Measurements from ENCODE around the gene CRABP1.

CRABP1 gene

GRCh38 chr15:78340231-78341056 lies at the start of gene CRABP1:
Gene CRABP1 (plus strand): TSS chr15:78340353. CDS start chr15:78340429, 76 bp downstream.
- DNase-seq, result peak; percentile 29

DNA sequence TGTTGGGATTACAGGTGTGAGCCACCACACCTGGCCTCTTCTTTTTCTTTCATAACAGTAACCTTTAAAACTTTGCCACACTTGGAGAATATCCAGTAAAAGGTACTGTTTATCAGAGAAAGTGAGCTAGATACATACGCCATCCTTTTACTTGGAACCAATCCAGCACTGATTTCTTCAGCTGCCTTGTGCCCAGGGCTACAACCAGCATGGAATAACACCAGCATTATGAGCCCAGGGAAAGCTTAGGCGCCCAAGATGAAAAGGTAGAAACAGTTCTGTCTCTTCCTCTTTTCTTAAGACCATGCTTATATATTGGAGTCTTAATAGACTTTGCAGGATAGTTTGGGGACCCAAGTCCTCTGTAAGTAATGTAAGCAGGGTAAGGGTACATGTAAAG lies 49.1 kb upstream of the CRABP1 start:
- no peak for DNase-seq

- no peak for DNase-seq
These were observed 48.5 kb upstream of the CRABP1 start for GRCh38 chr15:78291698-78292097.

GRCh38 chr15:78292219-78292618 lies 47.9 kb upstream of the CRABP1 start:
- DNase-seq, result no peak

GRCh38 chr15:78299101-78299930 lies 40.8 kb upstream of the CRABP1 start, which contains the start of gene SKIC8:
Gene SKIC8 (minus strand): TSS chr15:78299609. CDS start chr15:78295686, 3,923 bp downstream.
- peak; percentile 98 for DNase-seq

GRCh38 chr15:78301326-78301725 lies 38.8 kb upstream of the CRABP1 start:
- DNase-seq, result peak; percentile 24

DNA sequence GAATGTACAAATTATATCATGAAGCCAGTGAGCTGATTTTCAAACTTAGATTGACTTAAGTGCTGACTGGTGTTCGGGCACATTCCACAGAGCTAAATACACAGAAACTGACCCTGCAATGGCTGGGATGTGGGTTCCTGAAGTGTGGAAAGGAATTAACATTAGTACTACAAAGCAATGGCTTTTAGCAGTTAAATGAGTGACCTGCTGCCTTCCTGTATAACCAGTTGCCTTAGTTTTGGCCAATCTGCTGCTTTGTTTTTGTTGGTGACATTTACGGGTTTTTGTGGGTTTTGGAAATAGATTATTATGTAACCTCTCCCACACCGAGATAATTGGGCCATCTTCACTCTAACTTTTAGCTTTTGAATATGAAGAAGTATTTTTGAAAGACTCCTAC lies 38.3 kb upstream of the CRABP1 start:
- DNase-seq, result peak; percentile 76

DNA sequence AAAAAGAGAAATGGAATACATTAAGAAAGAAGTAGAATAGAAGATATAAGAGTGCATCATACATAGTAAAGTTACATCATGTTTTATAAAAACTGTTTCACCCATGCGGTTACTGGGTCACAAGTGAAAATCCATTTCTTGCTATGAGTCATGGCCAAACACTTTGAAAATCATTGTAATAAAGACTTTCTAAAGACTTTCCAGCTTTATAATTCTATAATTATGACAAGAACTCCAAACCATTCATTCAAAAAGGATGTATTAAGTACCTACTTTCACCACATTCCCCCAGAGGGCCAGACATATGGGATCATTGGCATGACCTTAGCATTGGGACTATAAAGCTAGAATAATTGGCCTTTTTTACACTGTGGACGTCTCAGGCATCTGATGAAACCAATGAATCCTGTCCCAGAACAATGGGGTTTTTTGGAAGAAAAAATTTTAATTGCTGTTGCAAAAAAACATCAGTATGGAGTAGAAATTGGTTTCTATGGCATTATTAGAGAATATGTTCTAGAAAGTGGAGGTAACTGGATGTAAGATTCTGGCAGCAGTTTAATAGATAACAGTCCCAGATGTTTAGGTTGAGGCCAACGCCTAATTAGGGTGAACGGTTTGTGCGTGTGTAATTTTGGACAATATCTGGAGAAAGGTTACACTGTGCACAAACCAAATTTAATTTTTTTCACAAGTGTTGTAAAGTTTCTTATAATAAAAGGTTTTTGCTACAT lies 37.4 kb upstream of the CRABP1 start:
- no peak for DNase-seq

DNA sequence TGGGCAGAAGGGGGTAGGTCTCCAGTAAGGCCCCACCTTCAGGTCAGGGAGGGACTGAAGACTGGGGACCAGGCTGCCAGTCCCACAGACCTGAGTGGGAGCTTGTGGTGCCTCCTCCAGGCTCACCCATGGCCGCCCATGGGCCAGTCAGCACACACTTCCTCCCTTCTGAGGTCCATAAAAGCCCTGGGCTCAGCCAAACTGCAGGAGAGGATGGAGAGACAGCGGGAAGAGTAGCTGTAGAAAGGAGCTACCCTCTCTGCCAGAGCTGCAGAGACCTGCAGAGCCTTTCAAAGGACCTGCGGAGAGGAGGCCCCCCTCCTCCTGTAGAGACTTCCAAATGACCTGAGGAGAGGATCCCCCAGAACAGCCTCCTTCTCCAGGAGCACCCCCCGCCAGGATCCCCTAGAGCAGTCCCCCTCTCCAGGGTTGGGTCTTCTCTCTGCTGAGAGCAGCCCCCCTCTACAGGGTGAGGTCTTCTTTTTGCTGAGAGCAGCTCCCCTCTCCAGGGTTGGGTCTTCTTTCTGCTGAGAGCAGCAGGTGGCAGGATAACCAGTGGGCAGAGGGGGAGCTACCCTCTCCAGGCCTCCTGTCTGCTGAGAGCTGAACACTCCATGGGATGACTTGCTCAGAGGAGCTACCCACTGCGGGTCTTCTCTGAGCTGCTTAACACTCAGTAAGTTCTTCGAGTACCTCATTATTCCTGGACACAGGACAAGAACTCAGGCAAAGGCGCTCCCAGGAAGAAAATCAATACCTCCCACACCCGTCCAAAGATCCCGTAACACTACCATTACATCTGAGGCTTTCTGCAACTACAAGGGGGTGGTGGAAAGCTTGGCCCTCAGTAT lies 35.7 kb upstream of the CRABP1 start:
- DNase-seq, result no peak

DNA sequence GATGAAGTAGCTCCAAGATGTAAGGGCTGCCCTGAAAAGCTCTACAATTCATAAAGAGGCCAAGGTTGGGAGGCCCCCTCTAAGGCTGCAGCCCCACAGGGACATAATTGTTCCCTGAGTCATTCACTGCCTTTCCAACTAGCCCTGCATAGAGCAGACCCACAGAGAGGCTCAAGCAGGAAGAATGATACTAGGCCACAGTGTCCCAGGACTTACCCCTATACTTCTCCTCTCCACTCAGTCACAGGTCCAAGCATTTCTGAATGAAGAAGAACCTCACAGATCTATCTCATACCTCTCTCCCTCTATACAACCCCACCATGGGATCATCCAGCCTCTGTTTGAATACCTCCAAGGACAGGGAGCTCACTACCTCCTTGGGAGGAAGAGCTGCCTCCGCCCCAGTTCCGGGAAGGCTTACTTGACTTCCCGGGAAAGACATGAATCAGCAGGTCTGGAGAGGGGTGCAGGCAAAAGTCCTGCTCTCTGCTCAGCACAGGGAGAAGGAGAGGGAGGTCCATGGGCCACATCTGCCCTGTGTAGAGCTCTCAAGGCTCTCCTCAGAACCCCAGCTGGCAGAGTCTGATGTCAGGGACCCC lies 33.9 kb upstream of the CRABP1 start:
- no peak for DNase-seq

GRCh38 chr15:78307976-78308375 lies 32.2 kb upstream of the CRABP1 start:
- no peak for DNase-seq

DNA sequence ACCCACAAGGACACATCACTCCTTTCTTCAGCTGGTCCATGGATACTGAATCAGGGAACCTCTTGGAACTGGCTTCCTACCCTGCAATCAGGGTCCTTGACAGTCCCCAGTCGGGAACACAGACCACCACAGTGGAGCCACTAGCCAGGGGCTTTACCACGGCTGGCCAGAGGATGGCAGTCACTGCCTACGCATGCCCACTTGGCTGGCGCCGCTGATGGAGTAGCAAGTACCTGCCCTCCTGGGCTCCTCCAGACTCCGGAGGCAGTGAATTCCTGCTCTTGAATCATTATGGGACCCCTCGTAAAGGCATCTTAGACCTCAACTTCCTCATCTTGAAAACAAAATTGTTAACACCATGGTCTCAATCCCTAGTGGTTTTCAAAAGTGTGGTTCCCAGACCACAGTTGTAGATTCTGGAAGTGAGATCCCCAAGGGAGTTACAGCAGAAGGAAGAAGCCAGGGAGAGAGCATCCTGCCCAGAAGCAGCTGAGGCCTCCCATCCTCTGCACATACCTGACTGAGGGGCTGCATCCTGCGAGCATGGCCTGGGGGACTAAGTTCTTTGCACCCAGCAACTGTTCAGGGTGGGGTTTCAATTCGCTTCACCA lies 31.6 kb upstream of the CRABP1 start:
- peak; percentile 87 for DNase-seq

- DNase-seq, result no peak
These were observed 28.9 kb upstream of the CRABP1 start for GRCh38 chr15:78311292-78311691.

DNA sequence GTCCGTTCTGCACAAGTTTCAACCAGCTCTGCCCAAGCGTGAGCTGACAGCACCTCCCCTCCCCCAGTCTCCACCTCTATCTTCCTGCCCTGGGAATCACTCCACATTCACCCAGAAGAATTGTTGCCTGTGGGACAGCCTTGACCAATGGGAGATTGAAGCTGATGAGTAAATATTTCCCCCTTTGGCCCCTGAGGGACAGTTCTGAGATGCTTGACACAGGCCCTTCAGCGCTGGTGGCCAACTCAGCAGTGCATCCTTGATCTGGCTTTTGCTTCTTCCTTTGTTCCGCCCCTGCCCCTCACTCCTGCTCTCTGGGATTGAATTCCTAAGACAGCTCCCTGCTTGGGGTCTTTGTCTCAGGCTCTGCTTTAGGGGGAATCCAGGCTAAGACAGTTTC lies 27.6 kb upstream of the CRABP1 start:
- no peak for DNase-seq

DNA sequence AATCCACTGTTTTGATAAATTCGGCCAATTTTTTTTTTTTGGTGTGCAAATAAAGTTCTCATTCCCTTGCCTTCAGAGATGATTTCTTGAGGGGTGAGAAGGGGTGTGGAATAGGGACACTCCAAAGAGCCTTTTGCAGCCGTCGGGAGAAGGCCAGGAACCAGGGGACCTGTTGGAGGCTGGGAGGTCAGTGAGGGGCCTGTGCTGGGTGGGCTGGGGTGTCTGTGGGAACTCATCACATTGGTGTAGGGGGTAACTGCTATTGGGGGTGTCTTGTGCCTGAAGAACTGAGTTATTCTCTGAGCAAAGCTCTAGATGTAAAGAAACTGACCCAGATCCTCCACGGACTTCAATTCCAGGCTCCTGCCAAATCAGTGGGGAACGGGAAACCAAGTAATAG lies 27.2 kb upstream of the CRABP1 start:
- no peak for DNase-seq

DNA sequence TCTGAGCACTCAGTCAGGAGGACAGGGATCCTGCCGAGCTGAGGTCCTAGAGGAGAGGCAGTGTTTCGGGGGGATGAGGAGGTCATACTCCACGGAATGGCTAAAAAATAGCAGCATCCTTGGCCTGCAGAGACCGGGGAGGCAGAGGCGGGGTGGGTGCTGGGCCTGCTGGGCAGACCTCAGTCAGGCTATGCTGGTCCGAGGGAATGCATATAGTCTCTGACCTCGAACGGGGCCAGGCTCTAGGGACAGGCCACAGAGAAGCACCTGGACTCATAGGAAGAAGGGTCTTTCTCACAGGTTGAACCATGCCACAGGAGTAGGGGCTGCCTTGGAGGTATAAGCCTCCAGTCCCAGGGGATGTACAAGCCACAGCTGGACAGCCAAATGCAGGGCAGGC lies 26.8 kb upstream of the CRABP1 start:
- DNase-seq, result no peak

GRCh38 chr15:78314181-78314581 lies 26.0 kb upstream of the CRABP1 start:
- no peak for DNase-seq

GRCh38 chr15:78315686-78316282 lies 24.4 kb upstream of the CRABP1 start:
- DNase-seq, result peak; percentile 65

DNA sequence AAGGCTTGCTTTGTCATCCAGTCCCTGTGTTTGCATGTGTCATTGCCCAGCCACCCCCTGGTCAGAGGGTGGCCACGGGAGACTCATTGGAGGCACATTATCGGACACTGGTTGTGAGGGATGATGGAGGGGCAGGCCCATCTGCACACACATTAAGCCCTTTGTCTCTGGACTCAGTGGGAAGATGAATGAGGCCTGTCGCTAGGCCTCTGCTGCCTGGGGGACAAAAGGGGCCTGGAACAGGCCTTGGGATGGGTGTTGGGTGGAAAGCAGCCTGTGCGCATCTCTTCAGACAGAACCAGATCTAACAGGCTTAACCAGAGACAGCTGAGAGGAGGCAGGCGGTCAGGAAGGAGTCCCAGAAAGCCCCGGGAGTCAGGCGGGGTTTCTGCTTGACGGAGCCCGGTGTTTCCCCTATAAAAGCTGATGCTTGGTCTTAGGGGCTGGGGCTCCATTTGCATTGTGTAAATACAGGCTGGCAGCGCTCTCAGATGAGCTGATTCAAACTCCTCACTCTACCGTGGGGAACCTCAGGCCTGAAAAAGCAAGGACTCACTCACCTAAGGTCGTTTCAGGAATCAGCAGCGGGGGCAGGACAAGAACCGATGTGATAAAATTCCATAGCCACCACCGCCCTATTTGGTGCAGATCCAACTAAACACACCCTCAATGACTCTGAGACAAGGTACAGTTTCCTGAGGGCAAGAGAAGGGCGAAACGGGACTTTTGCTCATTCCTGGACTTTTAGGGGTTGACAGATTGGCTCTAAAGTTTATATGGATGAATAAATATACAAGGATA lies 23.7 kb upstream of the CRABP1 start:
- no peak for DNase-seq

Measured in hematopoietic multipotent progenitor cell treated with erythropoietin and hydrocortisone succinate and interleukin-3 and kit ligand, for 4 days (in vitro differentiated cells).